Tracheal epithelial cell (primary cell): Measurements from ENCODE around the gene COQ4. TPM values are rescaled to one million over a fixed set of nuclear protein-coding genes. Genes with fewer than 3 reads are reported as not detected.

Experiments used
- total RNA-seq: library from RNA; depleted of rRNA; stranded (reverse); fragments of >200 nt; gene quantifications from 2 replicates; pipeline ENCODE4 v1.2.1, GENCODE V29; 2014

COQ4 gene
- total RNA-seq, result 31.1 and 31.6 TPM in 2 replicates

DNA sequence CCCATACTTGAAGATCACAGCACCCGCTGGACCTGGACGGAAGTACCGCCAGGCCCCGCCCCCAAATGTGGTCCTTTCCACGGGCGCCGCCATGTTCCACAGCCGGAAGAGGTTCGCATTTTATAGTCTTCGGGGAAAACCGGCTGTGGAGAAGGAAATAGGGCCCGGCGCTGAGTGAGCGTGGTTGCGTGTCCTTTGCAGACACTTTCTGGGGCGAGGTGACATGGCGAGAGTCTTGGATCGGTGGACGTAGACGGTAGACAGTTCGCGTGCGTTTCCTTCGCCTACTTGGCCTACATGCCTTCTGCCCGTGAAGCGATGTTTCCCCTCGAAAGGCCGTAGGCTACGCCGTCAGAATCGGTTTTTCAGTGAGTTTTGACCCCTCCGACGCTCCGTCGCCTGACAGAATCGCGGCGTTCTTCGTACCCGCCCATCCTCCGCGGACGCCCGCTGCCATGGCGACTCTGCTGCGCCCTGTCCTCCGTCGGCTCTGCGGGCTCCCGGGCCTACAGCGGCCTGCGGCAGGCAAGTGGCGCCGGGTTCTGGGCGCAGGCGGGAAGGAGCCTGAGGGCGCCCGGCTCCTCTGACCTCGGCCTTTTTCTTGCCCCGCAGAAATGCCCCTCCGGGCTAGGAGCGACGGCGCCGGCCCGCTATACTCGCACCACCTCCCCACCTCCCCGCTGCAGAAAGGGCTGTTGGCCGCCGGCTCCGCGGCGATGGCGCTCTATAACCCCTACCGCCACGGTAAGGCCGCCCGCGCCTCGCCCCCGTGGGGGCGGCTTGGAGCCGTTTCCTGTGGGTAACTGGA, at the start of gene COQ4, which contains the start of gene TRUB2:
Gene COQ4, plus strand, starts transcription at position 436 of the 808 bp plus-strand sequence. Its CDS starts 20 bp downstream, at position 456.
Gene TRUB2, minus strand, starts transcription at position 44 of the 808 bp plus-strand sequence. Its CDS starts 39 bp downstream, at position 5.

DNA sequence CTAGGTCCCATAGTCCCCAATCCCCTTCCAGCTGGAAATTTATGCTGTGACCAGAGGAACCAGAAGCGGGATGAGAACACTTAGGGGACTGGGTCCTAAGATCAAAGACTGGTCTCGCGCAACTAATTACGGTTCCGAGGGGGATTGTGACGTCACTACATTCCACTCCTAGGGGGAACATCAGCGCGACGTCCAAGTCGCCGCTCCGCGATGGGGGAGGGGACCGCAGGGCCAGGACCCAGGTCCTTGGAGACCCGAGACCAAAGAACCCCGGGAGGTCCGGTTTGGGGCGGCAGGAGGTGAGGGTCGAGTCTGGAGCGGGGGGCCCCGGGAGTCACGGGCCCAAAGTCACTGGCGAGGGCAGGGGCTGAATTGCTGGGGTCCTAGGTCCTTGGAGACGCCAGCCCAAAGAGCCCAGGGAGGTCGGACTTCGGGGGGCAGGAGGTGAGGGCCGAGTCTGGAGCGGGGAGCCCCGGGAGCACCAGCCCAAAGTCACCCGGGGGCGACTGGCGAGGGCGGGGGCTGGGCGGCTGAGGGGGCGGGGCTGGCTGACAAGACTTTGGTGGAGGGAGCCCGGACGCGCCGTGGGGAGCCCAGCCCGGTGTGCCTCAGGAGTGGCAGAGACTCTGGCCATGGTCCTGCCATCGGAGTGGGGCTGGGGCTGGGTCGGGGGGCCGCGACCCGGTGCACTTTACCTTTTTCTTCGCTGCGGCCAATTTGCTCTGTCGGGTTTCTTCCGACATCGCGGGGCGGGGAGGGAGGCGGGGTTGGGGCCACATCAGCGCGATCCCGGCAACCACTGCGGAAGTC, 47.2 kb upstream of the COQ4 start, which contains the start of gene GOLGA2:
Gene GOLGA2, minus strand, starts transcription at position 810 of the 810 bp plus-strand sequence. Its CDS starts 31 bp downstream, at position 779.

GRCh38 chr9:128276008-128276573, 46.5 kb upstream of the COQ4 start, which contains the start of gene SWI5:
Gene SWI5, plus strand, starts transcription at chr9:128276276.

GRCh38 chr9:128339761-128340690, 17.4 kb downstream of the COQ4 start, which contains the start of gene SLC27A4:
Gene SLC27A4, plus strand, starts transcription at chr9:128340527. Its CDS starts 2,606 bp downstream, at chr9:128343133.

GRCh38 chr9:128370752-128371629, 48.4 kb downstream of the COQ4 start, which contains the start of gene URM1:
Gene URM1, plus strand, starts transcription at chr9:128371374. Its CDS starts 7 bp downstream, at chr9:128371381.

Other genes starting within 250 kb of the COQ4 start
- 65.2 and 112 TPM in 2 replicates for gene PTGES2, start 195.1 kb upstream of the COQ4 start, total RNA-seq
- gene LCN2, start 173.4 kb upstream of the COQ4 start, total RNA-seq, result 20.5 and 154 TPM in 2 replicates
- 65.9 and 79.5 TPM in 2 replicates for gene BBLN, start 162.6 kb upstream of the COQ4 start, total RNA-seq
- gene CIZ1, start 131.3 kb upstream of the COQ4 start, total RNA-seq, result 16.9 and 25.6 TPM in 2 replicates
- 2.8 and 6.5 TPM in 2 replicates for gene DNM1, start 119.5 kb upstream of the COQ4 start, total RNA-seq
- gene GOLGA2, start 46.8 kb upstream of the COQ4 start, total RNA-seq, result 41.2 and 42.4 TPM in 2 replicates
- 18.8 and 22.8 TPM in 2 replicates for gene SWI5, start 46.6 kb upstream of the COQ4 start, total RNA-seq
- gene TRUB2, start 392 bp upstream of the COQ4 start, total RNA-seq, result 14.9 and 21.5 TPM in 2 replicates
- gene SLC27A4, start 17.7 kb downstream of the COQ4 start, total RNA-seq, result 18.1 and 33.0 TPM in 2 replicates
- gene URM1, start 48.5 kb downstream of the COQ4 start, total RNA-seq, result 30.5 and 31.3 TPM in 2 replicates
- gene CERCAM, start 98.0 kb downstream of the COQ4 start, total RNA-seq, result 19.2 and 68.2 TPM in 2 replicates
- 11.9 and 23.9 TPM in 2 replicates for gene ODF2, start 133.2 kb downstream of the COQ4 start, total RNA-seq
- 23.6 and 29.6 TPM in 2 replicates for gene GLE1, start 181.9 kb downstream of the COQ4 start, total RNA-seq
- gene SPTAN1, start 229.7 kb downstream of the COQ4 start, total RNA-seq, result 137 and 229 TPM in 2 replicates